GM21381 (cell line): ENCODE measurements around the gene CDADC1.
"Not testable (repeated sequence)": the region's sequence is repeated elsewhere in the genome, so short reads cannot be mapped to it uniquely, and the experiment has no call there.

Source experiments
- ATAC-seq: cut with Tn5 transposase; IDR thresholded peaks from one replicate; pipeline ENCODE4 v1.9.1; 2021; ENCODE audit warnings: mild to moderate bottlenecking, moderate library complexity; ENCODE audit not compliant: unreplicated experiment

The CDADC1 gene

DNA sequence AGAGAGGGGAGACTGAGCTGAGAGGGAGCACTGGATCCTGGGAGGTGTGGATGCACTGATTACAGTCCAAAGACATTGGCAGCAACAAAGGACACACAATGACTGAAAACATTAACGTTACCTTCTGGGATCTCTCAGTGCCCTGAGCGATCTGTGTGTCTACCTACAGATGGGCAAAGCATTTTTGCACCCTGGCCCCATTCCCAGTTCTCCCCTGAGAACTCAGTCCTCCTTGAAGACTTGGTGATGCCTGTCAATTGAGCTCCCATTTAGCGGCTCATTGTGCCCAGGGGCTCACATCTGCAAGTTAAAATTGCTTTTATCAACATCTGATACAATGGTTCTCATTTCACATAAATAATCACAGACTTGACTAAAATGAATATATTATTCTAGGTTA lies 62.5 kb downstream of the CDADC1 start:
- ATAC-seq: no peak

DNA sequence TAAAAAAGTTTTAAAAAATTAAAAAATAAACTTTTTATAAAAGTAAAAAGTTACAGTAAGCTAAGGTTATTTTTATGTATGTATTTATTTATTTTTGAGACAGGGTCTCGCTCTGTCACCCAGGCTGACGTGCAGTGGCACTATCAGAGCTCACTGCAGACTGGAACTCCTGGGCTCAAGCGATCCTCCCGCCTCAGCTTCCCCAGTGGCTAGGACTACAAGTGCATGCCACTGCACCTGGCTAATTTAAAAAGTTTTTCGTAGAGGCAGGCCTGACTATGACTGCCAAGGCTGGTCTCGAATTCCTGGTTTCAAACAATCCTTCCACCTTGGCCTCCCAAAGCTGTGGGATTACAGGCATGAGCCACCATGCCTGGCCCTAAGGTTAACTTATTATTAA lies 64.1 kb downstream of the CDADC1 start:
- no peak for ATAC-seq

DNA sequence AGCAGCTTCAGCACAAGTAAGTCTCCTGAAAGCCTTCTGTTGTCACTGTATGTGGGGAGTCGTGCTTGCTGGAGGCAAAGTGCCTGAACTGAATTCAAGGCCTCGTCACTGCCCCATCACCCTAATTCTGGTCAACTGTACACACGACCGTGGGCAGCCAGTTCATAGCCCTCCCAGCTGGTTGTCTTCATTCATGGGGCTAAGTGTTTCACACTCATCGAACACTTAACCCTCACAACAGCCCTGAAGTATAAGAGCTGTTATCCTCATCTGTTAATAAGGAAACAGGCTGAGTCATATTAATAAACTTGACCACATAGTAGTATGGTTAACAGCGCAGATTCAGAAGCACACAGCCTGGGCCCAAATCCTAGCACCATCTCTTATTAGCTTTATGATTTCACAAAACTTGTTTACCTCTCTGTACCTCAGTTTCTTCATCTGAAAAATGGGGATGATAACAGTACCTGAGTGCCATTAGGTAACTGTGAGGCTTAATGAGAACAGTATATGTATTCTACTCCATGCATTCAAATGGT lies 66.7 kb downstream of the CDADC1 start:
- no peak for ATAC-seq

DNA sequence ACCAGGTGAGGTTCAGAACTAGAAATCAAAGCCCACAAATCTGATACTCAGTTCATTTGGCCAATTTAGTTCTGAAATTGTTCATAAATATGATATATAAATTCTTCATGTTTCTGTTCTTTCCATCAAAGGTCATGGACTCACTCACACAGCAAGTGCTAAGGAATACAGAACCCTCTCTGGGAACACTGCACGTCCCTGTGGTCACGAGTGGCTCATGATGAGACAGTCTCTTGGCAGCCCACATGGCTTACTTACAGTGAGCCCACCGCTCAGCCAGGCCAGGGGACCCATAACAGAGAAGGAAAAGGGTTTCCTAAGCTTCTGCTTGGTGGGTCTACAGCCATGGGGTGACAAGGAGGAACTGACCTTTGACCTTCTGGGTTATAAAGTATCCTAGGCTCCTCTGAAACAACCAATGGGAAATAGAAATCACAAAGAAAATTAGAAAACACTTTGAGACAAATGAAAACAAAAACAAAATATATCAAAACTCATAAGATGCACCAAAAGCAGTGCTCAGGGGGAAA lies 67.4 kb downstream of the CDADC1 start:
- ATAC-seq: no peak

DNA sequence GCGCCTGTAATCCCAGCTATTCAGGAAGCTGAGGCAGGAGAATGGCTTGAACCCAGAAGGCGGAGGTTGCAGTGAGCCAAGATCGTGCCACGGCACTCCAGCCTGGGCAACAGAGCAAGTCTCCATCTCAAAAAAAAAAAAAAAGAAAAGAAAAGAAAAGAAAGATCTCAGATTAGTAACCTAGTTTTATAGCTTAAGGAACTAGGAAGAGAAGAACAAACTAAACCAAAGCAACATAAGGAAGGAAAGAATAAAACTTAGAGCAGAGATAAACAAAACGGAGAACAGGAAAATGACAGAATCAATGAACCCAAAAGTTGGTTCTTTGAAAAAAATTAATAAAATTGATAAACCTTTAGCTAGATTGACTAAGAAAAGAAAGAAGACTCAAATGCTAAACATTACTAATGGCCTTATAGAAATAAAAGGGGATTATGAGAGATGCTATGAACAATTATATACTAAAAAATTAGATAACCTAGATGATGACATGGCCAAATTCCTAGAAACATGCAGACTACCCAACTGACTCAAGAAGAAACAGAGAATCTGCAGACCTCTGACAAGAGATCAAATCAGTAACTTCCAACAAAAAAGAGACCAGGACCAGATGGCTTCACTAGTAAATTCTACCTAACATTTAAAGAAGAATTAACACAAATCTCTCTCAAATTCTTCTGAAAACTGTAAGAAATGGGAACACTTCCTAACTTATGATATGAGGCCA lies 68.2 kb downstream of the CDADC1 start:
- no peak for ATAC-seq

DNA sequence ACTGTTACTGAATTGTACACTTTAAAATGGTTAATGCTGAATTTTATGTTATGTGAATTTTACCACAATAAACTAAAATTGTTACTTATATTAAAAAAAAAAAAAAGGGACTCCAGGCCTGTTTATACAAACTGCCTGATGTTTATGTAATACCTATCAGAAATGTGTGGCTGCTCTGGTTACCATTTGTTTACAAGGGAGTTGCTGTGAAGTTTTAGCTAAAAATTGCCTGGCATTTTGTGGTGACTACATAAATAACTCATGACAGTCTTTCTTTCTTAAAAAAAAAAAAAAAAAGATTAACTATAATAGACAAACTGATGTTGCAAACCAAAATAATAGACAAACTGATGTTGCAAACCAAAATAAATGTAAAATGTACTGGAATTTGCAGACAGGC lies 71.8 kb downstream of the CDADC1 start:
- no peak for ATAC-seq

DNA sequence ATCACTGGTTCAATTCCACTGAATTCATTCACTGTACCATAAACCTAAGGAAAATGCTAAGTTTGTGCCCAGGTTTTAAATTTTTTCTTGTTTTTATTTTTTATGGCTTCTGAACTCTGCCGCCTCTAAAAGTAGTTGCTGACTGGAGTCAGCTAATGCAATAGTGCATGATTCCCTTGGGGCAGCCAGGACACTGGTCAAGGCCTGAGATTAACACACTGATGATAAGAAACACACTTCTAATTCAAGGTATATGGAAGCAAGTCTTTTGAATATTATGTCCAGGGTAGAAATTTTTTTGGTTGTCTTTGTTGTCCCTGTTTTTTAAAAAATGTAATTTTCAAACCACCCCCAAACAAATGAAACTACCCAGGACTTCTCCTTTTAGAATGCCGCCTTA lies 72.2 kb downstream of the CDADC1 start:
- no peak for ATAC-seq

DNA sequence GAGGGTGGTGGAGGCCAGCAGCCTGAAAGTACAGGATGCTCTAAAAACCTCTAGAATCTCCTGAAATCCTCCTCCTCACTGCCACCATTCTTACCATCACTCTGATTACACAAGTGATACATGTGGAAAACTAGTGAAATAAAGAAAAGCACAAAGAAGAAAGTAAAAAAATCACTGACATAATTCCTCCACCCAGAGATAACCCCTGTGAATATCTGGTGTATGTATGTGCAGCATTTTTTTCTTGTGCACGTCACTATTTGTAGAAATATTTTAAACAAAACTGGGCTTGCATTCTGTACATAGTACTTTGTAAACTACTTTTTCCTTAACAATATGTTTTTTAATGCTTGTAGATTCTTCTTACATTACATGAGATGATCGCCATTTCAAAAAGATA lies 73.2 kb downstream of the CDADC1 start:
- ATAC-seq: no peak

DNA sequence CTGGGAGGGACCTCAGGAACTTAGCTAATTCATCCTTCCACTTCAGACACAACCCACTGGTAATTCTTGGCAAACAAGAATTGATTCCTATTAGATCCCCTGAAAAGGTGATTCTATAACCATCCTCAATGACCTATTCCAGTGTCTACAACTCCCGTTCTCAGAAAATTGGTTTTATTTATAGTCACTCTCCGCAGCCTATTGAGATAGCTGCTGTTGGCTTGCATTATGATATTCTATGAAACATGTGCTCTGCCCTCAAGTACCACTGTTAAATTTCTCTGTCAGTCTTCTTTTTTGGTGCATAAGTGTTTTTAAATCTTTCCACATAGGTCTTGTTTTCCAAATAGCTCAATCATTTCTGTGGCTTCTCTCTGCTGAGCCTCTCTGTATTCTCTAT lies 75.0 kb downstream of the CDADC1 start:
- no peak for ATAC-seq

DNA sequence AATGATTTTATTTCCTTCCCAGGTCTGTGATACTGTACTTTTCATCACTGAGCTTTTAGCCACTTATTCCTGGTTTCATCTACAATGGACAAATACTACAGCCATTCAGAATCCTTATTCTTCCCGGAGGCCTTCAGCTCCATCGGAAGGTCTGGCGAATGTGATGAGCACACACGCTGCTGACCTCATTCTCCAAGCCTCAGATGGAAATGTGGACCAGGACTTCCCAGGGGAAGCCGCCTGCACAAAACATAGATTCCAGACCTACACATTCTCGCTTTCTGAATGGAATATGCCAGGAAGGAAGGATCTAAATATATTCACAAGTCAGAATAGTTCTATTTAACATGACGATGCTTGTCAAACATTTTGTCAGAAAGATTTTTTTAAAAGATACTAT lies 75.6 kb downstream of the CDADC1 start:
- no peak for ATAC-seq

DNA sequence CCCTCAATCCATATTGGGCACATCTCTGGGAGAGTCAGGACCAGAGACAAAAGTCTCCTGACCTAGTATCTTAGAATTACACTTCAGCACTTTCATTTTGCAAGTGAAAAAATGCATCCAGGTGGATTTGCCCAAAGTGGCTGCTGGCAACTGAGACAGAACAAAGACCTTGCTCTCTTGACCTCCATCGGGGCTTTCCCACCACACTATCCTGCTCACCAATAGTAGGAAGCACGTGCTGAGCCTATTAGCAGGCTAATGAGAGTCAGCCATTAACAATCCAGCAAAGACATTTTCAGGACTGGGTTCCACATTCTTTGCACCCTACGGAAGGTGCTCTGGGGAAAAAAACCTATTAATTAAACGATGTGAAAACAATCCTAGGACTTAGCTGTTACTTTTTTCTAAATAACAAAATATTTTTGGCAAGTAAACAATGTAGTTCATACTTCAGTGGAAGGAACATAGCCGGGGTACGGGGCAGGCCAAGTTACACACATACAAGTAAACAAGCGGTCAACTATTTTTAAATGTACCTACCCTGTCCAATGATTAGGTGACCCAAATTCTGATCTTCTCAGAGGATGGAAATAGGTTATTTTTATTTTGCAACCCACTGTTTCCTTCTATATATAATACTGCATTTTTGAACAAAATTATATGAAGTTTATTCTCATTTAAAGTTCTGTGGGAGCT lies 78.6 kb downstream of the CDADC1 start:
- ATAC-seq: no peak

DNA sequence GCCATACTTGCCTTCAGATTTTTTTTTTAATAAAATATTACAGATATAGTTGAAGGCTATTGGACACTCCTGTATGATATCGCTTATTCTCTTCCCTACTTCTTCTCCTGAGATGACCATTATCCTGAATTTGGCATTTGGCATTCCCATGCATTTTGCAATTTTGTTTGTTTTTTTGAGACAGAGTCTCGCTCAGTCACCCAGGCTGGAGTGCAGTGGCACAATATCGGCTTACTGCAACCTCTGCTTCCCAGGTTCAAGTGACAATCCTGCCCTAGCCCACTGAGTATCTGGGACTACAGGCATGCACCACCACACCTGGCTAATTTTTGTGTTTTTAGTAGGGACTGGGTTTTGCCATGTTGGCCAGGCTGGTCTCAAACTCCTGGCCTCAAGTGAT lies 79.4 kb downstream of the CDADC1 start:
- ATAC-seq: not testable (repeated sequence)

DNA sequence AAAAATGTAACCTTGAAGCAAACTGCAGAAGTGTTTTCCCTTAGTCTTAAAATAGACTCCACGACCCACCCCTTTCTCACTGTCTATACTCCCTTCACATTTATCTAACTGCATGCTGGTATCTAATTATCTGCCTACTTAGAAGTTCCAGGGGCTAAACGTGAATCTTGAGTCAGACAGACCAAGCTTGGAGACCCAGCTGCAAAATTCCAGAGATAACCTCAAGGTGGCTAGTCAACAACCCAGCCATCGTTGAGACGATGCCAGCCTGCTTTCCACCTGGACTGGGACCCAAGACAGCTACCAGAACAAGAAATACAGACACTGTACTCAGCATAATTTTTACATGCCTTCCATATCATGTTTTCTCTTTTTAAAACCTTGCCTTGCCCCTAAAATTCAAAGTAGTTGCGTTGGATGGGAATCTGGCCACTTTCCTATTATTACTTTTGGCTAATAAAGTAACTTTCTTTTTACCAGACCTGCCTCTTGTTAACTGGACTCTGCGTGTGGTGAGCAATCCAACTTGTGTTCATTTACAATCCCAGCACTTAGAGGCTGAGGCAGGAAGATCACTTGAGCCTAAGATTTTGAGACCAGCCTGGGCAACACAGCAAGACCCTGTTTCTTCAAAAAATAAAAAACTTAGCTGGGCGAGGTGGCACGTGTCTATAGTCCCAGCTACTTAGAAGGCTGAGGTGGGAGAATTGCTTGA lies 82.3 kb downstream of the CDADC1 start:
- no peak for ATAC-seq

DNA sequence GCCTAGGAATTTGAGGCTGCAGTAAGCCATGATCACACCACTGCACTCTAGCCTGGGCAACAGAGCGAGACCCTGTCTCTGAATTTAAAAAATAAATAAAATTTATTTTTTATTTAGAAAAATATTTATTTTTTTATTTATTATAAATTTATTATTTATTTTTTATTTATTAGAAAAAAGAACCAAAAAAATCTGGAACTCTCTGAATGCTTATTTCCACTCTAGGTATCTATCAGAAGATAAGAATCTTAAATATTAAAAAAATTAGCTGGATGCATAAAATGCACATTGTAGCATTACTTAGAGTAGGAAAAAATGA lies 82.8 kb downstream of the CDADC1 start:
- no peak for ATAC-seq

DNA sequence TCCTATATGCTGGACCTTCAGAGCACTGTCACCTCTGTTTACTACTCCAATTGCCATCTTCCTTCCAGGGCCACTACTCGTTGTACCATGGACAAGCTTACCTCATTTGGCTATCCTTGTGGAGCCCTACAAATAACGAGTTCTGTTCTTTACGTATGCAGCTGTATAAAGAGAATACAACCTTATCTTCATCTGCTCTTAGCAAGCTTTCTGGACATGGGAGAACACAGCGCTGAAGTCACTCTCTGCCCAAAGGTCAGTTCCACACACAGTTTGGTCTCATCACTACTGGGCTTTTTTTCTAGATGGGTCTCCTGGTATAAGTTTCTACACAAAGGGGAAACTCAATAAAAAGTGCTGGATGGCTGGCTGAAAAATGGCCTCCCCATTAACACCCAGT lies 88.9 kb downstream of the CDADC1 start:
- no peak for ATAC-seq

DNA sequence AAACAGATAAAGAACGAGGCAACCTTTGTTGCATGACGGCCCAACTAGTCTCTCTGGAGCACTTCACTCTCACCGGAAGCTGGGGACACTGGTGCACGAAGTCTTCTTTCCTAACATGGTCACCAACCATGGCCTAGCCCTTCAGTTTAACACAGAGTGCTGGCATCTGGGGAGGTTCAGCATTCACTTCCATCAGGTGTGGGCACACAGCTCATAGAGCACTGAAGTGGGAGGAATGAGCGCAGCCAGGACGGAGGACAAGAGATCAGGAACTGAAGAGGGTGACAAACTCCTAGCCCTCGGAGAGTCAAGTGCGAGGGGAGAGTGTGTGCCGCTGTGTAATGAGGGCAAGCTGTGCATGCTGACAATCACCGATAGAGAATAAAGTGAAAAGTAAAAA lies 92.4 kb downstream of the CDADC1 start:
- ATAC-seq: no peak

DNA sequence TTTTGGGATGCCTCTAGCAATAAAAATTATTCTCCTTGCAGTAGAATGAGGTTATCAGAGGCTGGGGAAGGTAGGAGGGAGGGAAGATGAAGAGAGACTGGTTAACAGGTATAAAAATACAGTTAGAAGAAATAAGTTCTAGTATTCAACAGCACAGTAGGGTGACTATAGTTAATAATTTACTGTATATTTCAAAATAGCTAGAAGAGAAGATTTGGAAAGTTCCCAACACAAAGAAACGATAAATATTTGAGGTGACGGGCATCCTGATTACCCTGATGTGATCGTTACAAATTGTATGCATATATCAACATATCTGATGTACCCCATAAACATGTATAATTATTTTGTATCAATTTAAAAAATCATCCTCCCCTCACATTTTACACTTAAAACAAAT lies 93.8 kb downstream of the CDADC1 start:
- ATAC-seq: no peak

DNA sequence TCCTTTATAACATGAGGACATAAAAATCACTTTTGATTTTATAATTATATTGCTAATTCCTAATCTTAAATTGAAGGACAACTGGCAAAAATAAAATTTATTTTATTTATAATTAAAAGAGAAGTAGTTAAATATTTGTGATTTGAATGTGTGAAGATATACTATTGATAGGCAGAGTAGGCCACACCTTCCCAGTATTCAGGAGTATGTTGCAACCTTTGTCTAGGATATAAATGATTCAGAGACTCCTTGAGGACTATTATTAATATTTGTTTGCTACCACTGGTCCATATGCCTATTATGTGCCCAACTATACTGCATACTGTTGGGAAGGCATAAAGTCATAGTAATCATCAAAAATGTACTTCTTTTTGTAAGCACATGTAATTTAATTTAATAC lies 94.2 kb downstream of the CDADC1 start:
- ATAC-seq: no peak

DNA sequence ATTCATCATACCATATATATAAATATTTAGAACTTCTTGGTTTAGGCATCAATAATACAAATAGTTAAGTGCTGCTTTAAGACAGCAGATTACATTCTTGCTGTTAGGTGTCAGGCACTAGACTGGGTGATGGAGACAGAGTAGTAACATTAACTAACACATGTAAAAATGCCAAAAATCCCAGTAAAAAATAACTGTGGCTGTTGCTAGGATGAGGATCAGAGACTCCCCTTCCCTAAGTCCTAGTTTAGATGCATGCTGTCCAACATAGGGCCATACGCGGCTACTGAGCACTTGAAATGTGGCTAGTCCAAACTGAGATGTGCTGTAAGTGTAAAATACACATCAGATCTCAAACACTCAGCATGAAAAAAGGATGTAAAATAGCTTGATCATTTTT lies 94.7 kb downstream of the CDADC1 start:
- no peak for ATAC-seq
